ENCODE data around the gene SEPTIN2.
"Not testable (repeated sequence)": the region's sequence is repeated elsewhere in the genome, so short reads cannot be mapped to it uniquely, and the experiment has no call there.

The SEPTIN2 gene

DNA sequence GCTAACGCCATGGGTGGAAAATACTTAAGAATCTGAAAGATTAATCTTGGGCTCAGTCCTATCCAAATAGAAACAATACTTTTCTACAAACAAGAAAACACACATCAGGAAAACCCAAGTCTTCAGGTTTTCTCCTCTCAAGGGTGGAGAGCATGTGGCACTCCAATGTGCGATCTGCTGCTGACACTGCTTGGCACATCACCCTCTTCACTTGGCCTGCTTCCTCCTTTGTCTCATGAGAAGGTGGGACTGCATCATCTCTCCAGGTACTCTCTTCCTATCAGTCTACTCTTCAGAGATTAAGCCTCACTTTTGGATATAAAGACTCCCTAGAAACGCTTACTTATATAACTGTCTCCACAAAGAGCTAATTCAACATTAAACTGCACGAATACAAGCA is 26.7 kb upstream of the SEPTIN2 start:
- Histone ChIP-seq H3K27me3 (ENCODE audit: insufficient read depth, insufficient read length) (no peaks in the 10 kb centered on the region), H3K9me3 (ENCODE audit: insufficient read depth, low read length) (no peaks in the 10 kb centered on the region), H3K4me1 (ENCODE audit: insufficient read depth, insufficient read length) (no peaks in the 10 kb centered on the region), H3K36me3 (ENCODE audit: insufficient read depth, insufficient read length, low read length) (peaks cover 26% of the 10 kb centered on the region), H3K4me3 (ENCODE audit: insufficient read length, low read depth) (no peak overlapping the region), H3K9ac (ENCODE audit: insufficient read length, low read depth) (no peak overlapping the region)
- DNase-seq (ENCODE audit: low read depth, low spot score) = no peak
- TF ChIP-seq YY1 (IDR thresholded peaks at IDR 0.05; ENCODE audit: insufficient read depth, insufficient read length) = no peak
- no peak for TF ChIP-seq ZNF274 (IDR thresholded peaks at IDR 0.05; ENCODE audit: low read depth, low read length)
- TF ChIP-seq SUZ12 (IDR thresholded peaks at IDR 0.05; ENCODE audit: extremely low read depth, insufficient read depth, insufficient read length) = no peak

DNA sequence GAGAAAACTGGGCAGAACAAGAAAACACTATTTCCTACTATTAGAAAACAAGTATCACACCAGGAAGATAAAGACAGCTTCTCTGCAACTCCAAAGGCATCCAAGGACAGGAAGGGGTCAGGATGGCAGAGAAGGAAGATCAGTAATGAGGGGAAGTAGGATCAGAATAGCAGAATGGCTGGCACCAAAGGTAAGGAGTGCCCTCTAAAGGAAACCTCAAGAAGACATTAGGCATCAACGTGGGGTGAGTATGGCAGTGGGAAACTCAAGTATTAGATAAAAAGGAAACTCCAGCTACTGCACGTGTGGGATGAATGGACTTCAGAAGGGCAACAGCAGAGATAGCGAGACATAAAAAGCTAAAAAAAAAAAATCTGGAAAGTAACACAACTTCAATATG is 26.1 kb upstream of the SEPTIN2 start:
- H3K9me3 ChIP-seq (ENCODE audit: insufficient read depth, low read length) = no peaks in the 10 kb centered on the region

DNA sequence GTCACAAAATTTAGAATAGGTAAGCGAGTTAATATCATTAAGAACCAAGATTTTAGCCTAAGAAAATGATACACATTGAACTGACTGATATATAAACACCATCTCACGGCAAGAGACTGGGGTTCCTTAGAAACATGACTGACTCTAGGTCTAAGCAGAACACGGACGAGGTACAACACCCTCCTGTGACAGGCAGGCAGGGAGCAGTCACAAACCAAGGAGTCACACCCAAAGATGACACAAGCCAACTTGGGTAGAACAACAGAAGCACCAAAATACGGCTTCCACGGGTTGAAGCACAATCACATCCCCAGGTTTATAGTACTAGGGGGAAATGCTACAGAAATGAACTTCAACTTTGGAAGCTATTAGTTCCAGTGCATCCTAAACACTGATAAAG is 24.6 kb upstream of the SEPTIN2 start:
- no peak for DNase-seq (ENCODE audit: low read depth, low spot score)
- Histone ChIP-seq H3K9ac (ENCODE audit: insufficient read length, low read depth) (no peak overlapping the region), H3K27me3 (ENCODE audit: insufficient read depth, insufficient read length) (no peaks in the 10 kb centered on the region), H3K4me1 (ENCODE audit: insufficient read depth, insufficient read length) (no peaks in the 10 kb centered on the region), H3K36me3 (ENCODE audit: insufficient read depth, insufficient read length, low read length) (peaks cover 21% of the 10 kb centered on the region), H3K4me3 (ENCODE audit: insufficient read length, low read depth) (no peak overlapping the region), H3K9me3 (ENCODE audit: insufficient read depth, low read length) (no peaks in the 10 kb centered on the region)
- TF ChIP-seq YY1 (IDR thresholded peaks at IDR 0.05; ENCODE audit: insufficient read depth, insufficient read length) (no peak), SUZ12 (IDR thresholded peaks at IDR 0.05; ENCODE audit: extremely low read depth, insufficient read depth, insufficient read length) (no peak), ZNF274 (IDR thresholded peaks at IDR 0.05; ENCODE audit: low read depth, low read length) (no peak)

More for the DNA sequence above, 26.1 kb upstream of the SEPTIN2 start:
- Histone ChIP-seq H3K4me3 (ENCODE audit: insufficient read length, low read depth) (no peak overlapping the region), H3K27me3 (ENCODE audit: insufficient read depth, insufficient read length) (no peaks in the 10 kb centered on the region), H3K4me1 (ENCODE audit: insufficient read depth, insufficient read length) (no peaks in the 10 kb centered on the region), H3K9ac (ENCODE audit: insufficient read length, low read depth) (no peak overlapping the region), H3K36me3 (ENCODE audit: insufficient read depth, insufficient read length, low read length) (peaks cover 26% of the 10 kb centered on the region)
- TF ChIP-seq ZNF274 (IDR thresholded peaks at IDR 0.05; ENCODE audit: low read depth, low read length) (no peak), YY1 (IDR thresholded peaks at IDR 0.05; ENCODE audit: insufficient read depth, insufficient read length) (no peak), SUZ12 (IDR thresholded peaks at IDR 0.05; ENCODE audit: extremely low read depth, insufficient read depth, insufficient read length) (no peak)
- no peak for DNase-seq (ENCODE audit: low read depth, low spot score)

DNA sequence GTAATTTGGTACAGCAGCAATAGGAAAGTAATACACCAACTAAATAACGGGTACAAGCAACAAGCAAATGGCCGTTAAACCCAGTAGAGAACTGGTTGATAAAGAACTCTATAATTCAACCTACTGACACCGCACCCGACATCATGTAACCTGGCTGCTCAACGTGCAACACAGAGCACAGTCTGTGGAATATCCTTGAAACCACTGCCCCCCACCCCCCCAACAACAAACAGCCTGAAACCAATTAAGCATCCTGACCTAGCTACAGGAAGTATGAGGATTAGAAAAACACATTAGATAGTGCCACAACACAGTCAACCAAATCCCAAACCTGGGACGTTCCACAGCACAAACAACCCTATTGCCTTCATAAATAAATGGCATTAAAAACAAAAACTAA is 23.7 kb upstream of the SEPTIN2 start:
- Histone ChIP-seq H3K9me3 (ENCODE audit: insufficient read depth, low read length) (peaks cover 7% of the 10 kb centered on the region; the same call in 1 of the 2 replicates), H3K36me3 (ENCODE audit: insufficient read depth, insufficient read length, low read length) (peaks cover 27% of the 10 kb centered on the region), H3K9ac (ENCODE audit: insufficient read length, low read depth) (no peak overlapping the region), H3K4me1 (ENCODE audit: insufficient read depth, insufficient read length) (no peaks in the 10 kb centered on the region), H3K4me3 (ENCODE audit: insufficient read length, low read depth) (no peak overlapping the region), H3K27me3 (ENCODE audit: insufficient read depth, insufficient read length) (no peaks in the 10 kb centered on the region)
- no peak for TF ChIP-seq ZNF274 (IDR thresholded peaks at IDR 0.05; ENCODE audit: low read depth, low read length)
- TF ChIP-seq SUZ12 (IDR thresholded peaks at IDR 0.05; ENCODE audit: extremely low read depth, insufficient read depth, insufficient read length) = no peak
- TF ChIP-seq YY1 (IDR thresholded peaks at IDR 0.05; ENCODE audit: insufficient read depth, insufficient read length) = no peak
- DNase-seq (ENCODE audit: low read depth, low spot score) = no peak

DNA sequence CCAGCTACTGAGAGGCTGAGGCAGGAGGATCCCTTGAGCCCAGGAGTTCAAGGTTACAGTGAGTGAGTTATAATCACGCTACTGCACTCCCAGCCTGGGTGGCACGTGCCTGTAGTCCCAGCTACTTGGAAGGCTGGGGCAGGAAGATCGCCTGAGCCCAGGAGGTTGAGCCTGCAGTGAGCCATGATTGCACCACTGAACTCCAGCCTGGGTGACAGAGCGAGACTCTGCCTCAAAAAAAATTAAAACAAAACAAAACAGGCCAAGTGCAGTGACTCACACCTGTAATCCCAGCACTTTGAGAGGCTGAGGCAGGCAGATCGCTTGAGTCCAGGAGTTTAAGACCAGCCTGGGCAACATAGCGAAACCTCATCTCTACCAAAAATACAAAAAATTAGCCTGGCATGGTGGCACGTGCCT is 22.3 kb upstream of the SEPTIN2 start:
- not testable (repeated sequence) for H3K27me3 ChIP-seq (ENCODE audit: insufficient read depth, insufficient read length); H3K4me1 ChIP-seq (ENCODE audit: insufficient read depth, insufficient read length); DNase-seq (ENCODE audit: low read depth, low spot score)

DNA sequence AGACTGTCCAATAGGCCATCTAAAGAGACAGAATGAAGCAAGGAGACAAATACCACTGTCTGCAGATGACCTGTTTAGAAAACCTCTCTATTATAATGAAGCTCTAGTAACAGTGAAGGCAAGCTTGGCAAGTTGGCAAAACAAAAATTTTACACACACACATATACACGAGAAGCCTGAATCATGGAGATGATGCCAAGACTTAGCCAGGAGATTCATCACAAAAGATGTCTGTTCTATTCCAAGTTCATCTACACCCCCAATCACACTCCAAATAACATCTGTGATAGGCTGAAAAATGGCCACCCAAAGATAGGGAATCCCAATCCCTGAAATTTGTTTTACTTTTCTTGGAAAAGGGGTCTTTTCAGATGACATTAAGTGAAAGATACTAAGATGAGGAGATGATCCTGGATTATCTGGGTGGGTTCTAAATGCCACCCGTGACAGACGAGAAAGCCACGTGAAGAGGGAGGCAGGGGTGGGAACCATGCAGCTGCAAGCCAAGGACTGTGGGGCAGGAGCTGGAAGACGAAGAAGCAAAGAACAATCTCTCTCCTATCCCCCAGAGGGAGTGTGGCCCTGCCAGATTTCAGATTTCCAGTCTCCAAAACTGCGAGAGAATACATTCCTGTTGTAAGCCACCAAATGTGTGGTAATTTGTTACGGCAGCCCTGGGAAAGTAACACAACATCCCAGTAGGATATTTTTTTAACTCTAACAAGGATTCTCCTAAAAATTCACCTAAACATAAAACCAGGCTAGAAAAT is 20.2 kb upstream of the SEPTIN2 start:
- DNase-seq (ENCODE audit: low read depth, low spot score) = no peak
- Histone ChIP-seq H3K36me3 (ENCODE audit: insufficient read depth, insufficient read length, low read length) (peaks cover 20% of the 10 kb centered on the region), H3K27me3 (ENCODE audit: insufficient read depth, insufficient read length) (no peaks in the 10 kb centered on the region), H3K4me1 (ENCODE audit: insufficient read depth, insufficient read length) (no peaks in the 10 kb centered on the region), H3K9me3 (ENCODE audit: insufficient read depth, low read length) (peaks cover 8% of the 10 kb centered on the region; the same call in 1 of the 2 replicates), H3K4me3 (ENCODE audit: insufficient read length, low read depth) (no peak overlapping the region), H3K9ac (ENCODE audit: insufficient read length, low read depth) (no peak overlapping the region)
- no peak for TF ChIP-seq SUZ12 (IDR thresholded peaks at IDR 0.05; ENCODE audit: extremely low read depth, insufficient read depth, insufficient read length)
- no peak for TF ChIP-seq YY1 (IDR thresholded peaks at IDR 0.05; ENCODE audit: insufficient read depth, insufficient read length)
- TF ChIP-seq ZNF274 (IDR thresholded peaks at IDR 0.05; ENCODE audit: low read depth, low read length) = no peak

More for the DNA sequence above, 22.3 kb upstream of the SEPTIN2 start:
- H3K36me3 ChIP-seq (ENCODE audit: insufficient read depth, insufficient read length, low read length) = peaks cover 28% of the 10 kb centered on the region
- not testable (repeated sequence) for H3K9ac ChIP-seq (ENCODE audit: insufficient read length, low read depth); H3K4me3 ChIP-seq (ENCODE audit: insufficient read length, low read depth); H3K9me3 ChIP-seq (ENCODE audit: insufficient read depth, low read length)

DNA sequence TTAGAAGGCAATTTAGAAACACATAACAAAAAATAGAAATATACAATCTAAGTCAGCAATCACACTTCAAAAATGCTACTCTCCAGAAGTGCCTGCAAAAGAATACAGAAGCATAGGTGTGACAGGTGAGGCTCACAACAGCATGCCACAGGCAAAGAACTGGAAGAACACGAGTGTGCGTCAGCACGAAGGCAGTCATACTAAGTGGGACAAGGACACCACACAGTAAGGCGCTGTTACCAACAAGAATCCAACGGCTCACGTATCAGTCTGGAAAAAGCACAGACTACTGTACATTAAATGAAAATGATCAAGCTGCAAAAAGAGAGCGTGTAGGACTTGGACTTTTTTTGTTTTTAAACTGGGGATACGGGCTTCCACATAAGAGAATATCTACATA is 19.0 kb upstream of the SEPTIN2 start:
- Histone ChIP-seq H3K27me3 (ENCODE audit: insufficient read depth, insufficient read length) (no peaks in the 10 kb centered on the region), H3K9ac (ENCODE audit: insufficient read length, low read depth) (no peak overlapping the region), H3K4me1 (ENCODE audit: insufficient read depth, insufficient read length) (no peaks in the 10 kb centered on the region), H3K9me3 (ENCODE audit: insufficient read depth, low read length) (peaks cover 8% of the 10 kb centered on the region; the same call in 1 of the 2 replicates), H3K4me3 (ENCODE audit: insufficient read length, low read depth) (no peak overlapping the region), H3K36me3 (ENCODE audit: insufficient read depth, insufficient read length, low read length) (peaks cover 20% of the 10 kb centered on the region)
- no peak for TF ChIP-seq SUZ12 (IDR thresholded peaks at IDR 0.05; ENCODE audit: extremely low read depth, insufficient read depth, insufficient read length)
- no peak for TF ChIP-seq YY1 (IDR thresholded peaks at IDR 0.05; ENCODE audit: insufficient read depth, insufficient read length)
- no peak for TF ChIP-seq ZNF274 (IDR thresholded peaks at IDR 0.05; ENCODE audit: low read depth, low read length)
- no peak for DNase-seq (ENCODE audit: low read depth, low spot score)

Measured in NT2/D1 (cell line).